Measurements from ENCODE around the gene ALKAL2.

Gene ALKAL2

GRCh38 chr2:289362-290089, 1.6 kb upstream of the ALKAL2 start:
- no peak for DNase-seq

GRCh38 chr2:288758-289361, 969 bp upstream of the ALKAL2 start:
- DNase-seq: no peak

- no peak for DNase-seq
Observed at GRCh38 chr2:287471-287885, 413 bp downstream of the ALKAL2 start.

GRCh38 chr2:286774-287392, 1.0 kb downstream of the ALKAL2 start:
- no peak for DNase-seq

- no peak for DNase-seq
Observed at GRCh38 chr2:286035-286434, 1.9 kb downstream of the ALKAL2 start.

- no peak for DNase-seq
Observed at GRCh38 chr2:285531-285930, 2.4 kb downstream of the ALKAL2 start.

GRCh38 chr2:284896-285492, 2.9 kb downstream of the ALKAL2 start:
- DNase-seq: no peak

GRCh38 chr2:283996-284794, 3.7 kb downstream of the ALKAL2 start:
- DNase-seq: no peak

- DNase-seq: no peak
Observed at GRCh38 chr2:282371-283263, 5.3 kb downstream of the ALKAL2 start.

- no peak for DNase-seq
Observed at GRCh38 chr2:281381-281780, 6.5 kb downstream of the ALKAL2 start.

- DNase-seq: no peak
Observed at GRCh38 chr2:280650-281110, 7.2 kb downstream of the ALKAL2 start.

- no peak for DNase-seq
Observed at GRCh38 chr2:279956-280649, 7.8 kb downstream of the ALKAL2 start.

GRCh38 chr2:279366-279765, 8.5 kb downstream of the ALKAL2 start:
- no peak for DNase-seq

GRCh38 chr2:278927-279320, 9.0 kb downstream of the ALKAL2 start:
- DNase-seq: no peak

GRCh38 chr2:278312-278926, 9.5 kb downstream of the ALKAL2 start:
- no peak for DNase-seq

GRCh38 chr2:275466-275865, 12.4 kb downstream of the ALKAL2 start:
- no peak for DNase-seq

- no peak for DNase-seq
Observed at GRCh38 chr2:274503-274902, 13.4 kb downstream of the ALKAL2 start.

- no peak for DNase-seq
Observed at GRCh38 chr2:273333-273732, 14.6 kb downstream of the ALKAL2 start.

GRCh38 chr2:271917-272316, 16.0 kb downstream of the ALKAL2 start:
- no peak for DNase-seq

- DNase-seq: no peak
Observed at GRCh38 chr2:270861-271260, 17.0 kb downstream of the ALKAL2 start.

Data from activated CD4-positive, alpha-beta T cell treated with anti-CD3 and anti-CD28 coated beads for 4 hours (primary cell).